Measurements from ENCODE around the gene ATP11A.

DNA sequence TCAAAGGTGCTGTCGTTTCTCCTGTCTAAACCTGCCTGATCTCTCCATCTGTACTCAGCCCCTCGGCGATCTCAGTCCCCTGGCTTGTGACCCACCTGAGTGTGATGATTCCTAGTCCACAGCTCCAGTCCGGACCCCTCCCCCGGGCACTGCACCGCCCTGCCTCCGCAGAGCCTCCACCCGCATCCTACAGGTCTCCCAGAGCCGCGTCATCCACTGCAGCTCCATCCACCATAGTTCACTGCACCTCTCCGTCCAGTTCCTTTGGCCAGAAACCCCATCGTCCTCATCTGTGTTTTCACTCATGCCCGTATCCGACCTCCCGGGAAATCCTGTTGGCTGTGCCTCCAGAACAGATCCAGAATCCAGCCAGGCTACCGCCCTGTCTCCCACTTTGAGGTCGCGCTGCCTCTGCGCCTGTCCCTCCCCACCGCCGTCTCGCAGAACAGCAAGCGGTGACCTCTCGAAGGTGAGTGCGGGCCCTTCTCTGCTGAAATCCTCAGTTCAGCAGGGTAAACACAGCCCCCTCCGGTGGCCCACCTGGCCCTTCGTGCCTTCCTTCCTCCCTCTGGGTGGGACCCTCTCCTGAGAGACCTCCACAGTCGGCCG, 227.3 kb downstream of the ATP11A start:
- TF ChIP-seq, protein P1, sequence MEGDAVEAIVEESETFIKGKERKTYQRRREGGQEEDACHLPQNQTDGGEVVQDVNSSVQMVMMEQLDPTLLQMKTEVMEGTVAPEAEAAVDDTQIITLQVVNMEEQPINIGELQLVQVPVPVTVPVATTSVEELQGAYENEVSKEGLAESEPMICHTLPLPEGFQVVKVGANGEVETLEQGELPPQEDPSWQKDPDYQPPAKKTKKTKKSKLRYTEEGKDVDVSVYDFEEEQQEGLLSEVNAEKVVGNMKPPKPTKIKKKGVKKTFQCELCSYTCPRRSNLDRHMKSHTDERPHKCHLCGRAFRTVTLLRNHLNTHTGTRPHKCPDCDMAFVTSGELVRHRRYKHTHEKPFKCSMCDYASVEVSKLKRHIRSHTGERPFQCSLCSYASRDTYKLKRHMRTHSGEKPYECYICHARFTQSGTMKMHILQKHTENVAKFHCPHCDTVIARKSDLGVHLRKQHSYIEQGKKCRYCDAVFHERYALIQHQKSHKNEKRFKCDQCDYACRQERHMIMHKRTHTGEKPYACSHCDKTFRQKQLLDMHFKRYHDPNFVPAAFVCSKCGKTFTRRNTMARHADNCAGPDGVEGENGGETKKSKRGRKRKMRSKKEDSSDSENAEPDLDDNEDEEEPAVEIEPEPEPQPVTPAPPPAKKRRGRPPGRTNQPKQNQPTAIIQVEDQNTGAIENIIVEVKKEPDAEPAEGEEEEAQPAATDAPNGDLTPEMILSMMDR (IDR thresholded peaks at IDR 0.05; ENCODE audit: low read depth, low read length), result no peak
- TF ChIP-seq EZH2phosphoT487 (IDR thresholded peaks at IDR 0.05; ENCODE audit: low read depth), result no peak
